SK-N-MC (cell line): ENCODE measurements around the gene TCEAL1.
A peak's percentile ranks its signal among the peaks of the same experiment; 100 is the strongest.
"Not testable (repeated sequence)": the region's sequence is repeated elsewhere in the genome, so short reads cannot be mapped to it uniquely, and the experiment has no call there.

ENCODE experiments used
- DNase-seq: peaks from one replicate; pipeline ENCODE4 v3.0.0-alpha.2; 2011; ENCODE audit warnings: low read depth, low spot score
- H3K27ac ChIP-seq: fragments of 200-600 bp; sonication (generic); 2 replicates; pipeline ENCODE4 v1.5.1; 2016; ENCODE audit warnings: mixed run types
- H3K36me3 ChIP-seq: fragments of 200-600 bp; sonication (generic); 2 replicates; pipeline ENCODE4 v1.6.1; 2017; ENCODE audit warnings: antibody characterized with exemption, low read length, mixed read lengths; ENCODE audit not compliant: insufficient read depth
- H3K4me3 ChIP-seq: fragments of 200-600 bp; sonication (generic); 2 replicates; pipeline ENCODE4 v1.5.1; 2016
- H3K9ac ChIP-seq: fragments of 200-600 bp; sonication (generic); 2 replicates; pipeline ENCODE4 v1.8.0; 2017; ENCODE audit warnings: mixed run types, mixed read lengths; ENCODE audit not compliant: insufficient read length
- H3K9me3 ChIP-seq: fragments of 200-600 bp; sonication (generic); 2 replicates; pipeline ENCODE4 v1.6.1; 2017; ENCODE audit warnings: low read depth, mild to moderate bottlenecking, antibody characterized with exemption, low read length, moderate library complexity, mixed read lengths
- EZH2 ChIP-seq: fragments of 200-600 bp; sonication (generic); IDR thresholded peaks from one replicate; pipeline ENCODE4 v1.6.1; 2017; ENCODE audit warnings: antibody characterized with exemption
- FOXP2 ChIP-seq: optimal IDR thresholded peaks from 2 replicates; pipeline ENCODE3; 2011; ENCODE audit warnings: mild to moderate bottlenecking, moderate library complexity; ENCODE audit not compliant: insufficient read depth; ENCODE audit errors: extremely low read length, control extremely low read depth
- POLR2AphosphoS5 ChIP-seq: IDR thresholded peaks from 2 replicates; pipeline ENCODE4 v1.6.1; 2012; ENCODE audit warnings: mild to moderate bottlenecking, low read depth, low read length, borderline replicate concordance

TCEAL1 gene

DNA sequence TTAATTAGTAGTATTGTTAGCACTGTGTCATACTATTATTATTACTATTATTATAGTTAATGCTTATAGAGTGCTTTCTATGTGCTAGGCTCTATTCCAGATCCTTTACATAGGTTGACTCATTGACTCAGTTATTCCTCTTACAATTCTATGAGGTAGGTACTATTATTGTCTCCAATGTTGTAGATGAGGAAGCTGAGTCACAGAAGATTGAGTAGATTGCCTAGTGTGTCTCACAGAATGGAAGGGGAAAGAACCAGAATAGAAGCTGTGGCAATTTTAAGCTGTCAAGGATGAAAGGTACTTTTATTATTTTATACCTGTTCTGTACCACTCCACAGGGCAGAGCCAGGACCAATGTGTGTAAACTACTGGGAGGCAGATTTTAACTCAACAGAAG lies 1.9 kb upstream of the TCEAL1 start:
- Histone ChIP-seq H3K9me3 (no peaks in the 10 kb centered on the region), H3K4me3 (no peak overlapping the region), H3K36me3 (no peaks in the 10 kb centered on the region), H3K9ac (no peak overlapping the region), H3K27ac (no peak overlapping the region)
- TF ChIP-seq FOXP2 (no peak), POLR2AphosphoS5 (no peak), EZH2 (no peak)
- DNase-seq, result no peak

DNA sequence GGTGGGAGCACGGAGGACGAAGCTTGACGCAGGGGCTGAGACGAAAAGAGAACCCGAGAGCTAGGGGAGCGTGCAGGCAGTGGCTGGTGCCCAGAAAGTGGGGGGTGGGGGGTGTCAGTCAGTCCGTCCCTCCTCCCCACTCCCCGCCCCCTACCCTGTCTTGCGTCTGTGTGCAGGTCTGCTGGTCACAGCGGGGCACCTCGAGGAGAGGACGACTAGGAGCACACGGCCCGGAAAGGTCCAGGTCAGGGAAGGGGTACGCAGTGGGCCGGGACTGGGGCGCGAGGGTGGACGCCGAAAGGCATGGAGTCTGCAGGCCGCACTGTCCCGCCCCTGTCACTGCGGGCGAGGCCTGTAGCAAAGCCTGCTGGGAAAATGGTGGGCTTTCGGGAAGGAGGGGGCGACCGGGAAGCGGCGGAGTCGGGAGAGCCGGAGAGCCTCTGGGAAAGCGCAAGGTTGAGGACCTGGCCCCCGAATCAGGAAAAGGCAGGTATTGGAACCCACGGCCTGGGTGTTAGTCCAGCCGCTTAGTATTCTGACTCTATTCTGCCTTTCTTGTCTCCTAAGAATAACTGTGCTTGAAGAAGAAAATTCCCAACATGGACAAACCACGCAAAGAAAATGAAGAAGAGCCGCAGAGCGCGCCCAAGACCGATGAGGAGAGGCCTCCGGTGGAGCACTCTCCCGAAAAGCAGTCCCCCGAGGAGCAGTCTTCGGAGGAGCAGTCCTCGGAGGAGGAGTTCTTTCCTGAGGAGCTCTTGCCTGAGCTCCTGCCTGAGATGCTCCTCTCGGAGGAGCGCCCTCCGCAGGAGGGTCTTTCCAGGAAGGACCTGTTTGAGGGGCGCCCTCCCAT lies 769 bp downstream of the TCEAL1 start:
- TF ChIP-seq EZH2 (no peak), POLR2AphosphoS5 (peak; percentile 45; the same call in 1 of the 2 replicates), FOXP2 (no peak)
- Histone ChIP-seq H3K4me3 (peak overlapping the region; percentile 84), H3K27ac (peak overlapping the region; percentile 84), H3K36me3 (no peaks in the 10 kb centered on the region), H3K9ac (peak overlapping the region; percentile 78), H3K9me3 (no peaks in the 10 kb centered on the region)
- no peak for DNase-seq

DNA sequence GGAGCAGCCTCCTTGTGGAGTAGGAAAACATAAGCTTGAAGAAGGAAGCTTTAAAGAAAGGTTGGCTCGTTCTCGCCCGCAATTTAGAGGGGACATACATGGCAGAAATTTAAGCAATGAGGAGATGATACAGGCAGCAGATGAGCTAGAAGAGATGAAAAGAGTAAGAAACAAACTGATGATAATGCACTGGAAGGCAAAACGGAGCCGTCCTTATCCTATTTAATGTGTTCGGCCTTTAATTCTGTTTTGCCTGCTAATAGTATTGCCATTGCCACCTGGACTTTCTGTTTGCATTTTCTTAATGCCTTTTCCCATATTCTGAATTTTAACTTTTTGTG lies 1.4 kb downstream of the TCEAL1 start:
- Histone ChIP-seq H3K36me3 (no peaks in the 10 kb centered on the region), H3K27ac (0 out of 2 replicates have a peak overlapping the region, but pooled peaks have one; percentile 84), H3K4me3 (peak overlapping the region; percentile 84), H3K9me3 (no peaks in the 10 kb centered on the region), H3K9ac (peak overlapping the region; percentile 78)
- peak; percentile 12 for DNase-seq
- TF ChIP-seq POLR2AphosphoS5 (no peak), EZH2 (no peak), FOXP2 (no peak)

DNA sequence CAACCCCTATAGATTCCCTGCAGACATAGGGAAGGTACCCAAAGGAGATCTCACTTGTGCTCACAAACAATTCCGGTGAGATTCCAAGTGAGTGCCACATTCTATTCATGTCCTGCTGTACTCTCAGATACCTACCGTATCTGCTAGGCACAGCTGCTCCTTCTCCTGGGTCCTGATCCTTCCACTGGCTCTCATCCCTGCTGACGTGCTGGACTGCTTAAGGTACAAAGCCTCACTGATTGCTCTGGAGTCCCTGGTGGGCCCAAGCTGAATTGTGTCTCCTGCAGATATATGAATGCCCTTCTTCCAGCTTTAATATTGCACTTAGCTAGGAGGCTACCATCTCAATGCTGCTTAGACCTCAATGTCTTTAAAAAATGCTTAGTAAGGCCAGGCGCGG lies 2.4 kb downstream of the TCEAL1 start:
- H3K9ac ChIP-seq, result no peak overlapping the region
- TF ChIP-seq POLR2AphosphoS5 (no peak), EZH2 (no peak), FOXP2 (no peak)
- H3K27ac ChIP-seq, result no peak overlapping the region
- H3K4me3 ChIP-seq, result no peak overlapping the region
- no peaks in the 10 kb centered on the region for H3K36me3 ChIP-seq
- no peaks in the 10 kb centered on the region for H3K9me3 ChIP-seq
- no peak for DNase-seq

GRCh38 chrX:103635436-103635835 lies 6.7 kb downstream of the TCEAL1 start:
- no peak for TF ChIP-seq POLR2AphosphoS5
- TF ChIP-seq EZH2, result no peak
- TF ChIP-seq FOXP2, result no peak
- Histone ChIP-seq H3K9ac (no peak overlapping the region), H3K27ac (no peak overlapping the region), H3K36me3 (no peaks in the 10 kb centered on the region), H3K4me3 (no peak overlapping the region), H3K9me3 (no peaks in the 10 kb centered on the region)
- DNase-seq, result no peak

DNA sequence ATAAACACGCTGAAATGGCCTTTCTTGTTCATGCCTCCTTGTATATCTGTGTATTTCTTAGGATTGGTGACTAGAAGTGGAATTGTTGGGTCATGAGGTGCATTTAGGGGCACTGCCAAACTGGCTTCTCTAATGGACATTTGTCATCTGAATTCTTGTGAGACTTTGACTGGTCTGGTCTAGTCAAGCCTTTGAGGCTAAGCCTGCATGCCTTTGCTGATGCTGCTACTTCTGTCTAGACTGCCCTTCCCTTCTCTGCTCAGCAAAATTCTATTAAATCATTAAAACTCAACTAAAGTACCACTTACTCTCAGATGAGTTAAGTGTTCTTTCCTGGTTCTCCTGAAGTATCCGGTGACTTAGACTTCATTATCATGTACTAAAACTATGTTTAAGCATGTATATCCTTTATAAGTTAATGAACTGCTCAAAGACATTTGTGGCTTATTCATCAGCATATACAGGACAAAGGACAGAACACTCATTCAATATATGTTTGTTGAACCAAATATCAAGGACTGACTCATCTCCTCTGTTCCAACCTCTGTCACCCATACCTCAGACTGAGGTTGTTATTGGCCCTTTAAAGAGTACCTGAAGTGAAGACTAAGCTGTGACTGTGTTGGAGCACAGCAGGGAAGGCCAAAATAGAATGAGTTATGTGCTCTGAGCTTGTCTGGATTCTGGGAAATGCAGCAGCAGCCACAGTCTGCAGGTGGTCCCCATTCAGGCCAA lies 9.0 kb downstream of the TCEAL1 start:
- no peak for TF ChIP-seq EZH2
- Histone ChIP-seq H3K36me3 (no peaks in the 10 kb centered on the region), H3K9ac (no peak overlapping the region), H3K27ac (no peak overlapping the region), H3K9me3 (no peaks in the 10 kb centered on the region), H3K4me3 (no peak overlapping the region)
- DNase-seq, result no peak

GRCh38 chrX:103638479-103639346 lies 9.9 kb downstream of the TCEAL1 start:
- not testable (repeated sequence) for H3K9me3 ChIP-seq, H3K4me3 ChIP-seq, DNase-seq, H3K27ac ChIP-seq, H3K36me3 ChIP-seq, H3K9ac ChIP-seq

- H3K27ac ChIP-seq, result no peak overlapping the region
- no peak overlapping the region for H3K9ac ChIP-seq
- no peaks in the 10 kb centered on the region for H3K9me3 ChIP-seq
- no peak for TF ChIP-seq EZH2
- TF ChIP-seq FOXP2, result no peak
- TF ChIP-seq POLR2AphosphoS5, result no peak
- no peak for DNase-seq
- no peak overlapping the region for H3K4me3 ChIP-seq
- no peaks in the 10 kb centered on the region for H3K36me3 ChIP-seq
Measured at GRCh38 chrX:103640401-103641155, 11.8 kb downstream of the TCEAL1 start.
